Esophagus squamous epithelium (tissue), 4 donors: ENCODE measurements around the gene PPP1R1A.

ENCODE experiments used
- POLR2A ChIP-seq, 4 donors: fragments of 450-650 bp; IDR thresholded peaks; one replicate each; pipeline ENCODE4 v1.6.1; 2017; ENCODE audit warnings: antibody characterized with exemption in 4 of 4, mild to moderate bottlenecking in 4 of 4, moderate library complexity in 3 of 4
- TF ChIP-seq, protein P1 (sequence below), 6 experiments: fragments of 450-650 bp in 4 of 6; fragments of 200-600 bp in 2 of 6; sonication (generic) in 2 of 6; IDR thresholded peaks; one replicate each; pipeline ENCODE4 v1.5.1; 2016 to 2019; ENCODE audit warnings: antibody characterized with exemption in 6 of 6, mild to moderate bottlenecking in 4 of 6, moderate library complexity in 4 of 6

DNA sequence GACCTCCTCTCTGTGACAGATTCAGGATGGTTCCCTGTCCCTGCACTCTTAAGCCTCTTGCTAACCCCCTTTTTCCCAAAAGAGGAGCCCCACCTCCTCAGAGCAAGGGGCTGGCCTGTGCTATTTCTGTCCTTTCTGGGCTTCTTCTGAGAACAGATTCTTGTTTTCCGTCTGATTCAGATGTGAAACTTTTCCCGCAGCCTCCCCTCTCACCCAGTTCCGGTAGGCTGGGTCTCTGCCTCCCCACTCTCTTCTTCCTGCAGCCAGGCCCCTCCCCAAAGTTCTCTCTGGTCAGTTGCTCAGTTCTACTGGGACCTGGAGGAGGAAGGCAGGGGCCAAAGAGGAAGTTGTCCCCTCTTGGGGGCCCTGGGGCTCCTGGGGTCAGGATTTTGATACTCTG, 27.3 kb downstream of the PPP1R1A start:
- TF ChIP-seq, protein P1, sequence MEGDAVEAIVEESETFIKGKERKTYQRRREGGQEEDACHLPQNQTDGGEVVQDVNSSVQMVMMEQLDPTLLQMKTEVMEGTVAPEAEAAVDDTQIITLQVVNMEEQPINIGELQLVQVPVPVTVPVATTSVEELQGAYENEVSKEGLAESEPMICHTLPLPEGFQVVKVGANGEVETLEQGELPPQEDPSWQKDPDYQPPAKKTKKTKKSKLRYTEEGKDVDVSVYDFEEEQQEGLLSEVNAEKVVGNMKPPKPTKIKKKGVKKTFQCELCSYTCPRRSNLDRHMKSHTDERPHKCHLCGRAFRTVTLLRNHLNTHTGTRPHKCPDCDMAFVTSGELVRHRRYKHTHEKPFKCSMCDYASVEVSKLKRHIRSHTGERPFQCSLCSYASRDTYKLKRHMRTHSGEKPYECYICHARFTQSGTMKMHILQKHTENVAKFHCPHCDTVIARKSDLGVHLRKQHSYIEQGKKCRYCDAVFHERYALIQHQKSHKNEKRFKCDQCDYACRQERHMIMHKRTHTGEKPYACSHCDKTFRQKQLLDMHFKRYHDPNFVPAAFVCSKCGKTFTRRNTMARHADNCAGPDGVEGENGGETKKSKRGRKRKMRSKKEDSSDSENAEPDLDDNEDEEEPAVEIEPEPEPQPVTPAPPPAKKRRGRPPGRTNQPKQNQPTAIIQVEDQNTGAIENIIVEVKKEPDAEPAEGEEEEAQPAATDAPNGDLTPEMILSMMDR (IDR thresholded peaks at IDR 0.05), result no peak
- no peak for TF ChIP-seq POLR2A (IDR thresholded peaks at IDR 0.05)
